ENCODE results near the gene COL19A1.

DNA sequence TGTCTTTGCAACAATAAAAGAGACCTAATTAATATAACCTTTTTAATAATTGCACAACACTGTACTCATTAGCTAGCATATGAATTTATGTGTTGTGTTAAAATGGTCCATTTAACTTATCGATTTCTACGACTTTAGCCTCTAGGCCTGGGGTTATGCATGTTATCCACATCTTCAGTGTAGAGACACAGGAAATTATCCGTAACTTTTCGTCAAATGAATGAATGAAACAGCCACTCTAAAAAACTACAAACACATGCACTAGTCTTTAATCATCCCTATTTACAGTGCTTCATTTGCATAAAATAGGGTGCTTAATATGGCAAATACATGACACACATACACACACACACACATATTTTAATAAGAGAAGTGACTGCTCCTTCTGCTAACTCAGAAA lies 47.2 kb upstream of the COL19A1 start:
- TF ChIP-seq CTCF (IDR thresholded peaks at IDR 0.05) (no peak), FOXM1 (IDR thresholded peaks at IDR 0.05; ENCODE audit: low read depth) (no peak), TEAD4 (IDR thresholded peaks at IDR 0.05; ENCODE audit: borderline replicate concordance, insufficient read depth) (no peak), NRF1 (IDR thresholded peaks at IDR 0.05; ENCODE audit: low read depth, low read length) (no peak), EP300 (IDR thresholded peaks at IDR 0.05; ENCODE audit: borderline replicate concordance in 1 of 2, low read depth in 1 of 2, low read length in 1 of 2) (no peak)
- TF ChIP-seq, protein P1, sequence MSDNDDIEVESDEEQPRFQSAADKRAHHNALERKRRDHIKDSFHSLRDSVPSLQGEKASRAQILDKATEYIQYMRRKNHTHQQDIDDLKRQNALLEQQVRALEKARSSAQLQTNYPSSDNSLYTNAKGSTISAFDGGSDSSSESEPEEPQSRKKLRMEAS (IDR thresholded peaks at IDR 0.05; ENCODE audit: low read depth), result no peak

Data from SK-N-SH (cell line).